ENCODE results near the gene A2ML1.

DNA sequence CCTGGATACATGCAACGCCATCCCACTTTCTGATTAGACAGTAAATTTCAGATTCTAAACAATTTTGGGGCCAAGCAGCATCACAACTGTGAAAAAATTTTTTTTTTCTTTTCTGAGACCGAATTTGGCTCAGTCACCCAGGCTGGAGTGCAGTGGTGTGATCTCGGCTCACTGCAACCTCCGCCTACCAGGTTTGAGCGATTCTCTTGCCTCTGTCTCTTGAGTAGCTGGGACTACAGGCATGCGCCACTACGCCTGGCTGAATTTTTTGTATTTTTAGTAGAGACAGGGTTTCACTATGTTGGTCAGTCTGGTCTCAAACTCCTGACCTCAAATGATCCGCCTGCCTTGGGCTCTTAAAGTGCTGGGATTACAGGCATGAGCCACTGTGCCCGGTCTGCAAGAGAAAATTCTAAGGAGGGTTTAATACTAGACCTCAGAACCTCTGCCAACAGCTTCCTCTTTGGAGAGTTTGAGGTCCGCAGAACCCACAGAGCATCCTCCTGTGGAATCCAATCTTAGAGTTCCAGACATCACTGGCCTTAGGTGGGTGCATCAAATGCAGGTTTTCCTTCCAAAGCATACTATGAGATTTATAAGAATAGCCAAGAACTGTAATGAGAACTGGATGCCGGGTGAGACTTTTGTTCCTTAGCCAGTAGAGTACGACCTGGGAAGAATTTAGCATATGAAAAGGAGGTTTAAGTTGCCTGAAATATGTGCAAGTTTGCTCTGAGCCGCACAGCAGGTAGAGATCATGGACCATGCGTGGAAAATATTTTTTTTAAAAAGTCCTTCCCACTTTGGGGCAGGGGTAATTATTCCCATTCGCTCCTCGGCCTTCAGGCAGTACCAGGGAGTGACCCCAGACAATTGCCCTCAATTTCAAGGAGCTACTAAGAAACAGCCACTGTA, 84.1 kb downstream of the A2ML1 start:
- TF ChIP-seq, protein P1, sequence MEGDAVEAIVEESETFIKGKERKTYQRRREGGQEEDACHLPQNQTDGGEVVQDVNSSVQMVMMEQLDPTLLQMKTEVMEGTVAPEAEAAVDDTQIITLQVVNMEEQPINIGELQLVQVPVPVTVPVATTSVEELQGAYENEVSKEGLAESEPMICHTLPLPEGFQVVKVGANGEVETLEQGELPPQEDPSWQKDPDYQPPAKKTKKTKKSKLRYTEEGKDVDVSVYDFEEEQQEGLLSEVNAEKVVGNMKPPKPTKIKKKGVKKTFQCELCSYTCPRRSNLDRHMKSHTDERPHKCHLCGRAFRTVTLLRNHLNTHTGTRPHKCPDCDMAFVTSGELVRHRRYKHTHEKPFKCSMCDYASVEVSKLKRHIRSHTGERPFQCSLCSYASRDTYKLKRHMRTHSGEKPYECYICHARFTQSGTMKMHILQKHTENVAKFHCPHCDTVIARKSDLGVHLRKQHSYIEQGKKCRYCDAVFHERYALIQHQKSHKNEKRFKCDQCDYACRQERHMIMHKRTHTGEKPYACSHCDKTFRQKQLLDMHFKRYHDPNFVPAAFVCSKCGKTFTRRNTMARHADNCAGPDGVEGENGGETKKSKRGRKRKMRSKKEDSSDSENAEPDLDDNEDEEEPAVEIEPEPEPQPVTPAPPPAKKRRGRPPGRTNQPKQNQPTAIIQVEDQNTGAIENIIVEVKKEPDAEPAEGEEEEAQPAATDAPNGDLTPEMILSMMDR (IDR thresholded peaks at IDR 0.05): no peak
- no peak for TF ChIP-seq EP300 (IDR thresholded peaks at IDR 0.05)

Data from tibial nerve (tissue), 4 donors.